ENCODE measurements around the gene RHBG.
A peak's percentile ranks its signal among the peaks of the same experiment; 100 is the strongest.

The RHBG gene

DNA sequence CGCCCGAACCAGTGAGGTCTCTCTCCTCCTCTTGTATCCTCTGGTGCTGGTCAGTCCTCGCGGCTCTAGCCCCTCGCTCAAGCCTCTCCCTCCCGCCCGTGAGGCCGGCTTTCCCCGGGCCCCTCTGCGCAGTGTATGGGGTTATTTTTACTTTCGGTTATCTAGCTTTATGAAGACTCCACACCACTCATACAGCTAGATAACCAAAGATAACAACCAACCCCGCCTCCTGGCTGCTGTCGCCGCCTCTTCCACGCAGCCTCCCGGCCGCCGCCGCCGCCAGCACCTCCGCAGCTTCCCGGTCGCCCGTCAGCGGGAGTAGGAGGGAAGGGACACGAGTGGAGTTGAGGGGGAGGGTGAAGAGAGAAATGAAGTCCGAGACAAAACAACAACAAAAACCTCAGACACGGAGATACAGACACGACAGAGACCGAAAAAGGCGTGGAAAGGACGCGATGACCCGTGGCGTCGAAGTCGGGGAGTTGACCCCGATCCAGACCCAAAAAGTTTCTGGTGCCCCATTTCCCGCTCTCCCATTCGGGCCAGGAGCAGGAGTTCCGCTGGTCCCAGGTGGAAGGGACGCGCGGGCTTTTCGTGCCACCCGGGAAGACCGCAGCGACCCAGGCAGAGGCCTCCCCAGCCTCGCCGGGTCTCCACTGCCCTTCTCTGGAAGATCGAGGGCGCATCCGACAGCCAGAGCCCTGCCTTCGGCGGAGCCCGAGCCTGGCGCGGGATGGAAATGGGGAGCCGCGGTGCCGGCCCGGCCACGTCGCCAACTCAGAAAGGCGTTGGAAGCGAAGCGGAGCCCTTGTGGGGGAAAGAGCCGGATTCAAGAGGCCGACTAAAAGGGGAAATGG is 51.4 kb downstream of the RHBG start:
- ATAC-seq, result peak; percentile 78
- Mint-ChIP-seq H3K27ac (peak overlapping the region; percentile 84), H3K4me3 (peak overlapping the region; percentile 92)

DNA sequence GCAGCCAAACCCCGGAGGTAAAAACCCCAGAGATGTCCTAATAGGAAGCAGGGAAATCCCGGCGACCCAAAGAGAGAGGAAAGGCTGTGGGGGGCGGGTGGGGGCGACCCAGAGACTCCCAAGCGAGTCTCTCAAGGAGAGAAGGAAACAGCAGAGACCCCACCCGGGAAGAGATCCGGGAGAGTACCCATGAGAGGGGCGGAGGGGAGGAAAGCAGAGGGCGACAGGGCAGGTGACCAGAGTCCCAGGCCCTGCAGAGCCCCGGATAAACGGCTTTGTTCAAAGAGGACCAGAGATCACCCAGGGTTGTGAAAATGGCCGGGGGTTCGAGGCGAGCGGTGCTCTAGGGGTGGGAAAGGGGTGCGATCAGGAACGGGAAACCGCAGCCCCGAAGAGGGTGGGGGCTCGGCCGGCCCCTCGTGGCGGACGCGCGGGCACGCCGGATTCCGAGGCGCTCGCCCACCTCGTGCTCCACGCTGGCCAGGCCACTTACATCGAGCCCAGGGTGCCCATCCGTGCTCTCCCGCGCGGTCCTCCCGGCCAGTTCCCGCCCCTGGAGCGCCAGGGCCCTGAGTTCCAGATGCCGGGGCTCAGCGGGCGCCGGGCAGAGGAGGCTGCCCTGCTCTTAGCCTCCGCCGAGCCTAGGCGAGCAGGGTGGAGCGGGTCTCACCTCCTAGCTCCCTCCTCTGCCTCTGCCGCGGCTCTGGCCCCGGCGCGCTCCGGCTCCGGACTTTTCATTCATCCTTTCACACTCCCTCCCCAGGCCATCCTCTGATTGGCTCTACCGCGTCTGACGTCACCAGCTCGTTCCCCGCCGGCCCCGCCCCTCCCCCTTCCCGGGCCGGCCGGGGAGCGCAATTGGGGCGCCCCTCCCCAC is 52.3 kb downstream of the RHBG start:
- no peaks in the 10 kb centered on the region for H3K9me3 Mint-ChIP-seq
- peak; percentile 91 for ATAC-seq
- peaks cover 33% of the 10 kb centered on the region for H3K4me1 Mint-ChIP-seq
- peak; percentile 58 to 86 for DNase-seq (ENCODE audit: low spot score in 2 of 2)
- H3K27ac Mint-ChIP-seq, result peak overlapping the region; percentile 84
- peak overlapping the region; percentile 92 for H3K4me3 Mint-ChIP-seq
- no peaks in the 10 kb centered on the region for H3K36me3 Mint-ChIP-seq

More for the DNA sequence above, 51.4 kb downstream of the RHBG start:
- Mint-ChIP-seq H3K9me3 (no peaks in the 10 kb centered on the region), H3K4me1 (peaks cover 33% of the 10 kb centered on the region), H3K36me3 (no peaks in the 10 kb centered on the region)
- DNase-seq (ENCODE audit: low spot score in 2 of 2), result peak; percentile 19 to 64

DNA sequence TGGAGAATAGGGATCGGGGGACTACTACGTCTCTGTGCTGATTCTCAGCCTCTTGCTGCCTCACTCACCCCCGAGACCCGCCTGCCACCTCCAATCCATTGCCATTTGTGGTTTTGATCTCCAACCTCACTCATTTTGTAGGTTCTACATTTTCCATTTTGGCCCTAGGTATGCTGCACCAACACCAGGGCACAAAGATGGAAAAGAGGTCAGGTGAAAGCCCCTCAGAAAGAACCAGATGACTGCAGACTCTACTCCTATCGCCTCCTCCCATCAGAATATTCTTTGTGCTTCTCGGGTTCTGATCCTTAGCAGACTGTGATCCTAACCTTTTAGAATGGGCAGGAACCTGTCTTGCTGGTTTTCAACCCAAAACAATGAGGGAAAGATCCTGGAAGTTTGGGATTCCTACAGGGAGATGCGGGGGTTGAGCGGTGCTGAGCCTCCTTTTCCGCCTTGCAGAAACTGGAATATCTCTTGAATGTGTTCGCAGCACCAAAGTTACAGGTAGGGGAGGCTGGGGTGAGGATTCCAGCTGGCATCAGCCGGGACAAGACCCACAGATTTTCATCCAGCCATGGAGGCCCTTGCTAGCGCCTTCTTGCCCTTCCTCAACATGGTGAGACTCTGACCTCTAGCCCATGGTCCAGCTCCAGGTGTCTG is 53.1 kb downstream of the RHBG start:
- Mint-ChIP-seq H3K27ac (peak overlapping the region; percentile 23), H3K4me3 (peak overlapping the region; percentile 92), H3K36me3 (no peaks in the 10 kb centered on the region), H3K4me1 (peaks cover 33% of the 10 kb centered on the region), H3K9me3 (no peaks in the 10 kb centered on the region)
- DNase-seq (ENCODE audit: low spot score in 2 of 2) (no peak), ATAC-seq (no peak)

- ATAC-seq, result no peak
- H3K27ac Mint-ChIP-seq, result no peak overlapping the region
- H3K4me3 Mint-ChIP-seq, result no peak overlapping the region
- H3K36me3 Mint-ChIP-seq, result no peaks in the 10 kb centered on the region
- DNase-seq (ENCODE audit: low spot score in 2 of 2), result no peak
- no peaks in the 10 kb centered on the region for H3K9me3 Mint-ChIP-seq
- peaks cover 30% of the 10 kb centered on the region for H3K4me1 Mint-ChIP-seq
Observed at GRCh38 chr1:156422602-156423091, 53.6 kb downstream of the RHBG start.

GRCh38 chr1:156423422-156424352 is 54.7 kb downstream of the RHBG start:
- Mint-ChIP-seq H3K27ac (no peak overlapping the region), H3K4me1 (peaks cover 26% of the 10 kb centered on the region), H3K36me3 (no peaks in the 10 kb centered on the region), H3K4me3 (no peak overlapping the region), H3K9me3 (no peaks in the 10 kb centered on the region)
- ATAC-seq (no peak), DNase-seq (ENCODE audit: low spot score in 2 of 2) (no peak)

- no peak overlapping the region for H3K27ac Mint-ChIP-seq
- no peaks in the 10 kb centered on the region for H3K9me3 Mint-ChIP-seq
- DNase-seq (ENCODE audit: low spot score in 2 of 2) (no peak), ATAC-seq (no peak)
- H3K4me1 Mint-ChIP-seq, result peaks cover 24% of the 10 kb centered on the region
- H3K36me3 Mint-ChIP-seq, result no peaks in the 10 kb centered on the region
- no peak overlapping the region for H3K4me3 Mint-ChIP-seq
Observed at GRCh38 chr1:156424806-156425432, 55.9 kb downstream of the RHBG start.

- H3K9me3 Mint-ChIP-seq, result no peaks in the 10 kb centered on the region
- no peak for ATAC-seq
- peaks cover 21% of the 10 kb centered on the region for H3K4me1 Mint-ChIP-seq
- no peaks in the 10 kb centered on the region for H3K36me3 Mint-ChIP-seq
- H3K27ac Mint-ChIP-seq, result no peak overlapping the region
- DNase-seq (ENCODE audit: low spot score in 2 of 2), result no peak
- H3K4me3 Mint-ChIP-seq, result no peak overlapping the region
Observed at GRCh38 chr1:156425943-156426342, 56.9 kb downstream of the RHBG start.

DNA sequence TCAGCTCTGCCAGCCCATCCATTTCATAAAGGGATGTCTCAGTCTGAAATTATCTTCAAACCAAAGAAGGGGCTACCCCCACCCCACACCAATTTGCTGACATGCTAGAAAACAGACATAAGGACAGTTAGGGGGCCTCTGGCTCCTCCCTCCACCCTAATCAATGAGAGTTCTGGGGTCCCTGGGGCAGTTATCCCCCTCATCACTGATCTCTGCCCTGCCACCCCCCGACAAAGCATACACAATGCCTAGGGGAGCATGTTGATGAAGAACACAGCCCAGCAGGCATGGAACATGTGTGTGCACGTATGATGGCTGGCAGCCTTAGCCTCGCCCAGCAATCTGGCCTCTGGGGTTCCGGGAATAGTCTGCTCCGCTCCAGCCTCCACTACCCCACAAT is 58.9 kb downstream of the RHBG start:
- Mint-ChIP-seq H3K4me3 (no peak overlapping the region), H3K4me1 (peaks cover 19% of the 10 kb centered on the region), H3K9me3 (no peaks in the 10 kb centered on the region), H3K36me3 (no peaks in the 10 kb centered on the region), H3K27ac (no peak overlapping the region)
- ATAC-seq (no peak), DNase-seq (ENCODE audit: low spot score in 2 of 2) (no peak)

DNA sequence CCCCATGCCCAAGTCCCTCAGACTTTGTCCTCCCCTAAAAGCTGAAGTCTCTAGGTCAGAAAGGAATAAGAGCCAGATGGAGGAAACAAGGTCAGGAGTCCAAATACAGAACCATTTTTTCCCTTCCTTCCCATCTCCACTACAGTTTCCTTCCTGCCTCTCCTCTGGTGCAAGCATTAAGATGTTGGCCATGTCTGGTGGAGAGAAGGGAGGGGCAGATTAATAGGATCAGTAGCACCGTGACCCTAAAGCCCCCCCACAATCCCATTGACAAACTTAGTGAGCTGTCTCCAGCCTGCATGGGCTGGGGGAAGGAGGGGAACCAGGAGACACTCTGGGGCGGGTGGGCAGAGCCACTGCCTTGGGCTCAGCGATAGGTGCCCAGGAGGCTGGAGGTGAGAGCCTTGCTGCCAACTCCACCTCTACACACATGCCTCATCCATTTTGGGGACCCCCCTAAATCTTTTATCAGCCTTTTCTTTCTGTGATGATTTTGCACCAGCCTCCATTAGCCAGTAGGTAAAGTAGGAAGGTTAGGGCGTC is 59.8 kb downstream of the RHBG start:
- Mint-ChIP-seq H3K4me3 (no peak overlapping the region), H3K4me1 (peaks cover 27% of the 10 kb centered on the region), H3K9me3 (no peaks in the 10 kb centered on the region), H3K27ac (no peak overlapping the region), H3K36me3 (no peaks in the 10 kb centered on the region)
- DNase-seq (ENCODE audit: low spot score in 2 of 2), result no peak
- ATAC-seq, result peak; percentile 42

DNA sequence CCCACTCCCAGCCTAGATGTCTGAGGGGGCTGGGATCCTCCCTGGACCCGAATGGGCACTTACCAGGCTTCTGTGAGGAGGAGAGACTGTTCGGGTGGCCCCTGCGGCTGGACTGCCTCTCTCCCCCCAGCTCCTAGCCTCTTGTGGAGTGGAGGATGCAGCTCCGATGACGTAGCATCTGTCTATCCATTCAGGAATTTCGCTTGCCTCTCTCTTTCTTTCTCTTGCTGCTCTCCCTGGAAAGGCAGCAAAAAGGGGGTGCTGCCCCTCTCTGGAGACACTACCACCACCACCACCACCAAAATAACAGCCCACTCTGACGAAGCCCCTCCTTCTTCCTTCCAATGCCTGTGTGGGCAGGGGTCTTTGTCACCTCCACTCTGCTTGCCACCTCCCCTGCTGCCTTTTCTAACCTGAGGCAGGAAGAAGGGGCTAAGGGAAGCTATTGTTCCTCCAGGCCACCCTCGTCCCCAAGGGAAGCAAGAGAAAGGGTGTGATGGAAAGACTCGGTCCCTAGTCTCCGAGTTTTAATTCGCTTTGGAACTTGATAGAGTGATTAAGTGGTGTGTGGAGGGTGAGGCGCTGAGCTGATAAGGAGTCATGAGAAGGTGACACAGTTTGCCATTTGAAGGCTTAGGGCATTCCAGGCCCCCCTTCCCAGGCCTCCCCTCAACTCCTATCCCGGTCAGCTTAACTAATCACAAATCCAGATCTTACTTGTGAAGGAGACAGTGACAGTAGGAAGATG is 60.5 kb downstream of the RHBG start:
- DNase-seq (ENCODE audit: low spot score in 2 of 2), result no peak
- Mint-ChIP-seq H3K36me3 (no peaks in the 10 kb centered on the region), H3K4me3 (no peak overlapping the region), H3K9me3 (no peaks in the 10 kb centered on the region), H3K4me1 (peaks cover 34% of the 10 kb centered on the region), H3K27ac (no peak overlapping the region)
- no peak for ATAC-seq

DNA sequence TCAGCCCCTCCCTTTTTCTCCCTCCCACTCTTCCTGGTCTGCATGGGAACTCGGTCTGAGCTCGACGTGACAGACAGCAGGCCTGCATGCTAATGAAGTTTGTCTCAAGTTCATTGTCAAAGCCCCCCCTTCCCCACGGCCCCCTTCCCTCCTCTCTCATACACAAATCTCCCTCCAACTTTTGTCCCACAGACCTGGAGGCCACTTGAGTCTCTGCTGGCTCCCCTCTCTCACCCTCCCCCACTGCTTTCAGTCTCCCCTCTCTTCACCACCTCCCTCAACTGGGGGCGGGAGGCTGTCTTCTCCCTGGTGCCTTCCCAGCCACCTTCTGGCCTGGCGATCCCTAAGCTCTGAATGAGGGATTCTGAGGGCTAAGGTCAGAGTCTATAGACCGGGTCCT is 61.3 kb downstream of the RHBG start:
- DNase-seq (ENCODE audit: low spot score in 2 of 2) (no peak), ATAC-seq (no peak)
- H3K9me3 Mint-ChIP-seq, result no peaks in the 10 kb centered on the region
- H3K4me1 Mint-ChIP-seq, result peaks cover 39% of the 10 kb centered on the region
- H3K27ac Mint-ChIP-seq, result no peak overlapping the region
- no peaks in the 10 kb centered on the region for H3K36me3 Mint-ChIP-seq
- H3K4me3 Mint-ChIP-seq, result no peak overlapping the region

DNA sequence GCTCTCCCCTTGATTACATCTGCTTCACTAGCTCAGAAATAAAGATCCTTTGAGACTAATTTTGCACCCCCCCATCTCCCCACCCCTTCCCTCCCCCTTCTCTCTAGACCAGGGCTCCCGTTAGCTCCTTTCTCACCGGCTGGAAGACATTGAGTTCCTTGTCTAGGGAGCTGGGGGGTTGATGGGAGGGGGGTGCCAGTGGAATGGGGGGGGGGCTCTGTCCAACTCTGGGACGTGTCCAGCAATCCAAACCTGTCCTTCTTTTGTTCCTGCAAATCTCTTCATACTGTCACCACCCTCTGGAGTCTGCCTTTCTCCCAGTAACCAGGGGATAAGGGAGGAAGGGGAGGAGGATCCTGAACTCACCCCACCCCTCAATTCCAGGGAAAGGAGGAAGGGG is 61.9 kb downstream of the RHBG start:
- Mint-ChIP-seq H3K4me3 (no peak overlapping the region), H3K27ac (no peak overlapping the region), H3K36me3 (no peaks in the 10 kb centered on the region), H3K9me3 (no peaks in the 10 kb centered on the region), H3K4me1 (peaks cover 44% of the 10 kb centered on the region)
- ATAC-seq (no peak), DNase-seq (ENCODE audit: low spot score in 2 of 2) (no peak)

DNA sequence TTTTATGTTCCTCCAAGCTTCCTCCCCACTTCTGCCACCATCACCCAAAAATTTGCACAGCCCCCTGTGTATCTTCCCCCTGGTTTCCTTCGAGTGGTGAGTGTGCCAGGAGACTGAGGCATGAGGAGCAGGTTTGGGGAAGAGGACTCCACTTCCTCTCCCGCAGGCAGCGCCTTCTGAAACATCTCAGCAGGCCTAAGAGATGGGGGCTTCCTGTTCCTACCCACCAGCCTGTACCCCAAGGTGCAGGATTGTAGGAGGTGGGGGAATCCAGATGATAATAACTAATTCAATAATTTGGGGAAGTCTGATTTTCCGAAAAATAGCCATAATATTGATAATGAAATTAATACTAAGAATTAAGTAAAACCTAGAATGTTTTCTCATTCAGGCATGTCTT is 62.4 kb downstream of the RHBG start:
- ATAC-seq (no peak), DNase-seq (ENCODE audit: low spot score in 2 of 2) (no peak)
- no peak overlapping the region for H3K27ac Mint-ChIP-seq
- H3K9me3 Mint-ChIP-seq, result no peaks in the 10 kb centered on the region
- peaks cover 48% of the 10 kb centered on the region for H3K4me1 Mint-ChIP-seq
- no peaks in the 10 kb centered on the region for H3K36me3 Mint-ChIP-seq
- no peak overlapping the region for H3K4me3 Mint-ChIP-seq
